B cell (primary cell): ENCODE results near the gene NLRP1. TPM values are rescaled to one million over a fixed set of nuclear protein-coding genes. Genes with fewer than 3 reads are reported as not detected.

Experiments used
- ATAC-seq: fragments of 200-7000 bp; cut with Tn5 transposase; one replicate; pipeline ENCODE4 v1.10.0; 2021; ENCODE audit warnings: low read depth, mild to moderate bottlenecking, moderate number of reproducible peaks, moderate library complexity
- CTCF ChIA-PET: fragments of 350-600 bp; sonication (Branson Sonifier 250); formaldehyde crosslinking; loops from one replicate; lab custom pipeline; 2021; ENCODE audit warnings: antibody characterized with exemption, inconsistent platforms; lab: Charles Lee
- POLR2A ChIA-PET: fragments of 350-600 bp; sonication (Branson Sonifier 250); formaldehyde crosslinking; loops from one replicate; lab custom pipeline; 2021; ENCODE audit warnings: antibody characterized with exemption; lab: Charles Lee
- DNase-seq: peaks from one replicate; pipeline ENCODE4 v3.0.0; 2013
- H2AFZ ChIP-seq: 2 replicates; pipeline ENCODE4 v1.6.1; 2012; ENCODE audit warnings: mild to moderate bottlenecking, low read depth, low read length; ENCODE audit not compliant: insufficient read depth, poor library complexity, severe bottlenecking
- H3K27ac ChIP-seq, 2 donors: 1 replicate in 1 of 2; 2 replicates in 1 of 2; pipeline ENCODE4 v1.5.1; 2012 to 2013; ENCODE audit warnings: low read length in 2 of 2, mild to moderate bottlenecking in 2 of 2, moderate library complexity in 1 of 2
- H3K27me3 ChIP-seq, 4 experiments: fragments of 200-600 bp in 1 of 4; sonication (generic) in 1 of 4; replicated peaks in 1 of 4; 1 replicate in 2 of 4; 2 replicates in 2 of 4; pipeline versions ENCODE4 v1.6.1 to v1.7.0; 2013 to 2016; ENCODE audit warnings: low read length in 3 of 4, mild to moderate bottlenecking in 2 of 4, mixed read lengths in 1 of 4, moderate library complexity in 1 of 4; ENCODE audit not compliant: insufficient read depth in 4 of 4, control insufficient read depth in 3 of 4; ENCODE audit errors: control extremely low read depth in 1 of 4
- H3K36me3 ChIP-seq, 2 experiments: replicated peaks in 1 of 2; 1 replicate in 1 of 2; 2 replicates in 1 of 2; pipeline versions ENCODE4 v1.6.1 to v1.7.1; 2013; ENCODE audit warnings: low read length in 1 of 2; ENCODE audit not compliant: insufficient read depth in 2 of 2, control insufficient read depth in 1 of 2; ENCODE audit errors: control extremely low read depth in 1 of 2, extremely low read depth in 1 of 2
- H3K4me1 ChIP-seq, 2 donors: fragments of 200-600 bp in 1 of 2; sonication (generic) in 1 of 2; 1 replicate in 1 of 2; 2 replicates in 1 of 2; pipeline versions ENCODE4 v1.5.1 to v1.6.1; 2013 to 2017; ENCODE audit warnings: low read length in 2 of 2; ENCODE audit not compliant: control insufficient read depth in 2 of 2, insufficient read depth in 2 of 2
- H3K4me2 ChIP-seq: replicated peaks from 2 replicates; pipeline ENCODE3; 2012; ENCODE audit warnings: mild to moderate bottlenecking, low read depth, low read length; ENCODE audit not compliant: poor library complexity, severe bottlenecking
- H3K4me3 ChIP-seq, 5 experiments: fragments of 200-600 bp in 1 of 5; sonication (generic) in 1 of 5; 1 replicate in 3 of 5; 2 replicates in 2 of 5; pipeline versions ENCODE4 v1.5.1 to v1.7.0; 2011 to 2016; ENCODE audit warnings: low read length in 4 of 5, mild to moderate bottlenecking in 4 of 5, low read depth in 2 of 5, control low read depth in 1 of 5, moderate library complexity in 1 of 5; ENCODE audit not compliant: insufficient read depth in 1 of 5; ENCODE audit errors: control extremely low read depth in 1 of 5, extremely low read depth in 1 of 5
- H3K79me2 ChIP-seq: fragments of 200-600 bp; sonication (generic); one replicate; pipeline ENCODE4 v1.6.0; 2016; ENCODE audit warnings: low read length; ENCODE audit not compliant: control insufficient read depth, insufficient read depth
- H3K9ac ChIP-seq: fragments of 200-600 bp; sonication (generic); 2 replicates; pipeline ENCODE4 v1.6.1; 2017; ENCODE audit warnings: mild to moderate bottlenecking, low read length, moderate library complexity
- H3K9me3 ChIP-seq, 3 donors: one replicate each; pipeline versions ENCODE4 v1.6.1 to v1.7.1; 2013; ENCODE audit warnings: low read length in 2 of 3; ENCODE audit not compliant: control insufficient read depth in 2 of 3, insufficient read depth in 1 of 3; ENCODE audit errors: control extremely low read depth in 1 of 3
- H4K20me1 ChIP-seq: 2 replicates; pipeline ENCODE4 v1.6.0; 2012; ENCODE audit warnings: mild to moderate bottlenecking, low read length; ENCODE audit not compliant: insufficient read depth, control insufficient read depth, poor library complexity, severe bottlenecking
- H3K27ac Mint-ChIP-seq: one replicate; pipeline ENCODE4 v1.8.0; 2021; ENCODE audit warnings: mixed read lengths
- H3K27me3 Mint-ChIP-seq: one replicate; pipeline ENCODE4 v1.8.0; 2021; ENCODE audit warnings: mixed read lengths
- H3K4me1 Mint-ChIP-seq: one replicate; pipeline ENCODE4 v1.8.0; 2021; ENCODE audit warnings: mixed read lengths
- H3K4me3 Mint-ChIP-seq: one replicate; pipeline ENCODE4 v1.8.0; 2021; ENCODE audit warnings: mixed read lengths
- H3K9me3 Mint-ChIP-seq: one replicate; pipeline ENCODE4 v1.8.0; 2022; ENCODE audit warnings: mixed read lengths; ENCODE audit not compliant: insufficient read depth
- EZH2 ChIP-seq: IDR thresholded peaks from 2 replicates; pipeline ENCODE4 v1.6.1; 2012; ENCODE audit warnings: borderline replicate concordance, low read depth, mild to moderate bottlenecking, moderate library complexity, low read length; ENCODE audit not compliant: insufficient read depth, poor library complexity, severe bottlenecking
- WGBS: methylation state at CpG from one replicate; pipeline ENCODE4 v1.1.5; 2013; ENCODE audit warnings: missing lambda C conversion rate; ENCODE audit not compliant: insufficient coverage; 5-methylcytosine and 5-hydroxymethylcytosine counted together
- intact Hi-C: fragments of 100-400 bp; cut with micrococcal nuclease; formaldehyde crosslinking; loops from one replicate; pipeline ENCODE4 v1.10.0; 2022
- polyA plus RNA-seq: library from polyadenylated mRNA; depleted of rRNA; stranded (reverse); fragments of >200 nt; gene quantifications from 2 replicates; pipeline ENCODE4 v1.2.3, GENCODE V29; 2012
- total RNA-seq, 2 donors: library from RNA; stranded (reverse); fragments of 120-200 nt in 1 of 2; gene quantifications; 1 replicate in 1 of 2; 2 replicates in 1 of 2; pipeline versions ENCODE4 v1.2.3 to v1.2.4, GENCODE V29; 2013 to 2022
- TF ChIP-seq, protein P1 (sequence below): fragments of 200-600 bp; IDR thresholded peaks from one replicate; pipeline ENCODE4 v1.8.0; 2022; ENCODE audit warnings: antibody characterized with exemption, mild to moderate bottlenecking

Gene NLRP1
- total and polyA plus RNA-seq, 2 donors (not counting 1 experiment from before 2014, with no cell fraction given), result 141 to 189 TPM

DNA sequence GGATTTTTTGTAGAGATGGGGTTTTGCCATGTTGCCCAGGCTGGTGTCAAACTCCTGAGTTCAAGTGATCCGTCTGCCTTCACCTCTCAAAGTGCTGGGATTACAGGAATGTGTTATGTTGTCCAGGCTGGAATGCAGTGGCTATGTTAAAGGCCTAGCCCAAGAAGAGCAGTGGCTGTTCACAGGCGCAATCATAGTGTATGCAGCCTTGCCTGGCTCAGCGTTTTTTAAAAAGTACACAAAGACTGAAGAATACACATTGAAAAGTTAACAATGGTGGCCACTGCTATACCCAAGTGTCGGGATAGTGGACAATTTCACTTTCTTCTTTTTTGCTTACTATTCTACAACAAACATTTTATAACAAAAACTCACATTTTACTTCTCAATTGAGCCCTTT, 105.3 kb downstream of the NLRP1 start:
- CTCF ChIA-PET, result no interaction called here
- DNase-seq, result no peak
- WGBS, result 100% methylated on average over 4 of the region's 4 CpGs
- Histone ChIP-seq H3K4me3 (no peak overlapping the region), H3K4me2 (no peak overlapping the region), H3K9me3 (peaks cover 0 to 1% (median 0%) of the 10 kb centered on the region in 3 donors), H4K20me1 (peaks cover 33% of the 10 kb centered on the region), H3K27ac (no peak overlapping the region), H2AFZ (no peak overlapping the region), H3K4me1 (no peaks in the 10 kb centered on the region), H3K27me3 (no peaks in the 10 kb centered on the region), H3K79me2 (peaks cover 43% of the 10 kb centered on the region), H3K9ac (no peak overlapping the region), H3K36me3 (peaks cover 32 to 86% of the 10 kb centered on the region in 2 experiments)
- H3K4me3 Mint-ChIP-seq, result no peak overlapping the region
- intact Hi-C loops, result no loop called here
- H3K9me3 Mint-ChIP-seq, result no peaks in the 10 kb centered on the region
- H3K27ac Mint-ChIP-seq, result no peak overlapping the region
- no peak for ATAC-seq
- H3K27me3 Mint-ChIP-seq, result no peaks in the 10 kb centered on the region
- H3K4me1 Mint-ChIP-seq, result peaks cover 11% of the 10 kb centered on the region
- POLR2A ChIA-PET, result no interaction called here
- TF ChIP-seq, protein P1, sequence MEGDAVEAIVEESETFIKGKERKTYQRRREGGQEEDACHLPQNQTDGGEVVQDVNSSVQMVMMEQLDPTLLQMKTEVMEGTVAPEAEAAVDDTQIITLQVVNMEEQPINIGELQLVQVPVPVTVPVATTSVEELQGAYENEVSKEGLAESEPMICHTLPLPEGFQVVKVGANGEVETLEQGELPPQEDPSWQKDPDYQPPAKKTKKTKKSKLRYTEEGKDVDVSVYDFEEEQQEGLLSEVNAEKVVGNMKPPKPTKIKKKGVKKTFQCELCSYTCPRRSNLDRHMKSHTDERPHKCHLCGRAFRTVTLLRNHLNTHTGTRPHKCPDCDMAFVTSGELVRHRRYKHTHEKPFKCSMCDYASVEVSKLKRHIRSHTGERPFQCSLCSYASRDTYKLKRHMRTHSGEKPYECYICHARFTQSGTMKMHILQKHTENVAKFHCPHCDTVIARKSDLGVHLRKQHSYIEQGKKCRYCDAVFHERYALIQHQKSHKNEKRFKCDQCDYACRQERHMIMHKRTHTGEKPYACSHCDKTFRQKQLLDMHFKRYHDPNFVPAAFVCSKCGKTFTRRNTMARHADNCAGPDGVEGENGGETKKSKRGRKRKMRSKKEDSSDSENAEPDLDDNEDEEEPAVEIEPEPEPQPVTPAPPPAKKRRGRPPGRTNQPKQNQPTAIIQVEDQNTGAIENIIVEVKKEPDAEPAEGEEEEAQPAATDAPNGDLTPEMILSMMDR, result no peak
- no peak for TF ChIP-seq EZH2

DNA sequence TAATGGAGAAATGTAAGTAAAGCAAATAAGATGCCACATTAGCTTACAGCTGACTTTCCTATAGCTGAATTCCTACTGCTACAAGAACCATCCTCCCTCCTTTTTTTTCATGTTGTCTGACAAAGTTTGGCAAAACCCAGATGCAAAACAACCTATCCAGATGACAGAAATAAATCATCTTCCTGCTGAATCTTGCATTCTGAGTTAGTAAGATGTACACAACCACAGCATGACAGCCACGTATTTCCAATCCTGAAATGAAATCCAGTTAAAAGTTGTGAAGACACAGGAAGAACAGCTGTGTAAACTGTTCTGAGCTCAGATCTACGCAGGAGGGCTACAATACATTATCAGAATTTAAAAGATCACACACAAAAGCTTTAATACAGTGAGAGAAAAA, 110.4 kb downstream of the NLRP1 start:
- Mint-ChIP-seq H3K27ac (no peak overlapping the region), H3K27me3 (no peaks in the 10 kb centered on the region), H3K4me1 (peaks cover 8% of the 10 kb centered on the region), H3K9me3 (no peaks in the 10 kb centered on the region), H3K4me3 (no peak overlapping the region)
- Histone ChIP-seq H3K4me1 (peaks cover 0 to 4% of the 10 kb centered on the region in 2 donors), H3K27me3 (no peaks in the 10 kb centered on the region), H3K4me3 (no peak overlapping the region), H3K4me2 (no peak overlapping the region), H3K9me3 (peaks cover 0 to 1% (median 0%) of the 10 kb centered on the region in 3 donors), H4K20me1 (peaks cover 15% of the 10 kb centered on the region), H2AFZ (no peak overlapping the region), H3K79me2 (peaks cover 22% of the 10 kb centered on the region), H3K9ac (no peak overlapping the region), H3K27ac (no peak overlapping the region), H3K36me3 (peaks cover 23 to 50% of the 10 kb centered on the region in 2 experiments)
- ChIA-PET CTCF (interaction anchor here (1.3 kb wide), 1 partner anchor 11 kb away, joined by 4 read pairs; no protein-coding TSS in a partner anchor), POLR2A (no interaction called here)
- intact Hi-C loops, result no loop called here
- ATAC-seq (no peak), DNase-seq (no peak)
- WGBS, result 100% methylated on average over 1 of the region's 2 CpGs
- TF ChIP-seq, protein P1, result no peak
- TF ChIP-seq EZH2, result no peak
